ENCODE measurements around the gene MIEF2. TPM values are rescaled to one million over a fixed set of nuclear protein-coding genes. Genes with fewer than 3 reads are reported as not detected.
"Not testable (repeated sequence)": the region's sequence is repeated elsewhere in the genome, so short reads cannot be mapped to it uniquely, and the experiment has no call there.

The MIEF2 gene
- total RNA-seq, 2 experiments from 2014 or later: 9.2 to 10.9 TPM

- Mint-ChIP-seq H3K9me3 (no peaks in the 10 kb centered on the region), H3K27ac (no peak overlapping the region), H3K27me3 (no peaks in the 10 kb centered on the region), H3K4me1 (no peaks in the 10 kb centered on the region), H3K36me3 (ENCODE audit: low read depth) (peaks cover 60% of the 10 kb centered on the region), H3K4me3 (no peak overlapping the region)
- ChIA-PET CTCF (interaction anchor here (1.4 kb wide), 1 partner anchor 22 kb away, joined by 3 read pairs; no protein-coding TSS in a partner anchor), POLR2A (no interaction called here)
- DNase-seq: no peak
These were observed 31.5 kb downstream of the MIEF2 start for GRCh38 chr17:18291718-18292540.

DNA sequence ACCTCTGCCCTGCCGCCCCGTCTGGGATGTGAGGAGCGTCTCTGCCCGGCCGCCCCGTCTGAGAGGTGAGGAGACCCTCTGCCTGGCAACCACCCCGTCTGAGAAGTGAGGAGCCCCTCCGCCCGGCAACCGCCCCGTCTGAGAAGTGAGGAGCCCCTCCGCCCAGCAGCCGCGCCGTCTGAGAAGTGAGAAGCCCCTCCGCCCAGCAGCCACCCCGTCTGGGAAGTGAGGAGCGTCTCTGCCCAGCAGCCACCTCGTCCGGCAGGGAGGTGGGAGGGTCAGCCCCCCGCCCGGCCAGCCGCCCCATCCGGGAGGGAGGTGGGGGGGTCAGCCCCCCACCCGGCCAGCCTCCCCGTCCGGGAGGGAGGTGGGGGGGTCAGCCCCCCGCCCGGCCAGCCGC is 37.6 kb downstream of the MIEF2 start:
- POLR2A ChIA-PET, H3K27me3 Mint-ChIP-seq, H3K9me3 Mint-ChIP-seq, H3K4me1 Mint-ChIP-seq, H3K27ac Mint-ChIP-seq, CTCF ChIA-PET, DNase-seq, H3K4me3 Mint-ChIP-seq: not testable (repeated sequence)
- peaks cover 51% of the 10 kb centered on the region for H3K36me3 Mint-ChIP-seq (ENCODE audit: low read depth)

GRCh38 chr17:18300725-18301480 is 40.4 kb downstream of the MIEF2 start:
- DNase-seq: no peak
- POLR2A ChIA-PET: interaction anchor here (0.9 kb wide), 1 partner anchor 33 kb away, joined by 3 read pairs; no protein-coding TSS in a partner anchor
- H3K4me1 Mint-ChIP-seq: no peaks in the 10 kb centered on the region
- H3K27me3 Mint-ChIP-seq: no peaks in the 10 kb centered on the region
- CTCF ChIA-PET: no interaction called here
- no peaks in the 10 kb centered on the region for H3K9me3 Mint-ChIP-seq
- peaks cover 56% of the 10 kb centered on the region for H3K36me3 Mint-ChIP-seq (ENCODE audit: low read depth)
- H3K4me3 Mint-ChIP-seq: no peak overlapping the region
- no peak overlapping the region for H3K27ac Mint-ChIP-seq

- H3K4me3 Mint-ChIP-seq, H3K27ac Mint-ChIP-seq, H3K27me3 Mint-ChIP-seq, POLR2A ChIA-PET, H3K9me3 Mint-ChIP-seq, DNase-seq, CTCF ChIA-PET, H3K4me1 Mint-ChIP-seq: not testable (repeated sequence)
- peaks cover 59% of the 10 kb centered on the region for H3K36me3 Mint-ChIP-seq (ENCODE audit: low read depth)
These were observed 42.7 kb downstream of the MIEF2 start for GRCh38 chr17:18303206-18303605.

GRCh38 chr17:18309202-18309601 is 48.7 kb downstream of the MIEF2 start:
- ChIA-PET POLR2A (no interaction called here), CTCF (no interaction called here)
- no peaks in the 10 kb centered on the region for H3K9me3 Mint-ChIP-seq
- H3K4me1 Mint-ChIP-seq: peaks cover 32% of the 10 kb centered on the region
- DNase-seq: no peak
- H3K27ac Mint-ChIP-seq: no peak overlapping the region
- H3K27me3 Mint-ChIP-seq: no peaks in the 10 kb centered on the region
- peaks cover 51% of the 10 kb centered on the region for H3K36me3 Mint-ChIP-seq (ENCODE audit: low read depth)
- no peak overlapping the region for H3K4me3 Mint-ChIP-seq

DNA sequence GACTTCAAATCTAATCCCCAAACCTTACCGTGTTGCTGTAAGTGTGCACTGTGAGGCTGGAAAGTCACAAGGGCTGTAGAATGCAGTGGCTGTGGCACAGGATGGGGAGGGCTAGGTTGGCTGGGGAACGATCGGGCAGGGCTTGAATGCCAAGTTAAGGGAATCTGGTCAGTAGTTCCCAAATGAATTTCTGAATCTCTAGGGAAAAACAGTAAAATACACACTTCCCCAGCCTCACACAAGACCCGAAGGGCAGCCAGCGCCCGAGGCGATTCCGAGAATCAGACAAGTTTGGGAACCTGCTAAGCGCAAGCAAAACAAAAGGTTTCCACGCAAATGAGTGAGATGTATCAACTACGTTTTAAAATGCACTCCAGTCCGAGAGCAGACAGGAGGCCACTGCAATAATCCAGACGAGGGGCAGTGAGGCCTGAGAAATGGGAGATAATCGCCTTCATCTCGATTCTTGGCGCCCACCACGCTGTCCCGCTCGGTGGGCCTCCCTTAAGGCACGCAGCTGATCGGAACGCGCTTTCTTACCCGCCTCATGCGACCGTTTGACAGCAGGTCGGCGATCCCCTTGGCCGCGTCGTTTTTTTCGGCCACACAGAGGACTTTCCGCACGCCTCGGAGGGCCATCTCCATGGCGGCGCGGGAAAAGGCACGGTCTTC is 53.7 kb downstream of the MIEF2 start:
- H3K9me3 Mint-ChIP-seq: no peaks in the 10 kb centered on the region
- no peak for DNase-seq
- peak overlapping the region; percentile 98 for H3K27ac Mint-ChIP-seq
- H3K36me3 Mint-ChIP-seq (ENCODE audit: low read depth): peaks cover 58% of the 10 kb centered on the region
- ChIA-PET POLR2A (interaction anchor here (1.0 to 2.4 kb wide), 9 partner anchors 12 to 226 kb away, joined by 3 to 7 read pairs (median 4); partner anchors contain the start of gene DRG2), CTCF (no interaction called here)
- no peaks in the 10 kb centered on the region for H3K27me3 Mint-ChIP-seq
- peaks cover 66% of the 10 kb centered on the region for H3K4me1 Mint-ChIP-seq
- peak overlapping the region; percentile 92 for H3K4me3 Mint-ChIP-seq

GRCh38 chr17:18314731-18315561 is 54.5 kb downstream of the MIEF2 start, which contains the start of the genes SMCR8 and TOP3A:
SMCR8 (plus strand) TSS chr17:18315293; CDS start chr17:18315790, 497 bp downstream.
TOP3A (minus strand) TSS chr17:18314994; CDS start chr17:18314778, 216 bp downstream.
- Mint-ChIP-seq H3K4me1 (peaks cover 73% of the 10 kb centered on the region), H3K9me3 (no peaks in the 10 kb centered on the region), H3K36me3 (ENCODE audit: low read depth) (peaks cover 59% of the 10 kb centered on the region), H3K27me3 (no peaks in the 10 kb centered on the region), H3K4me3 (peak within 1 kb of the TSS; percentile 92), H3K27ac (peak within 1 kb of the TSS; percentile 98)
- DNase-seq: peak; percentile 98
- POLR2A ChIA-PET: interaction anchor here (0.6 to 2.4 kb wide), 10 partner anchors 11 to 226 kb away, joined by 3 to 7 read pairs (median 4); partner anchors contain the start of genes DRG2 and SHMT1
- CTCF ChIA-PET: no interaction called here

DNA sequence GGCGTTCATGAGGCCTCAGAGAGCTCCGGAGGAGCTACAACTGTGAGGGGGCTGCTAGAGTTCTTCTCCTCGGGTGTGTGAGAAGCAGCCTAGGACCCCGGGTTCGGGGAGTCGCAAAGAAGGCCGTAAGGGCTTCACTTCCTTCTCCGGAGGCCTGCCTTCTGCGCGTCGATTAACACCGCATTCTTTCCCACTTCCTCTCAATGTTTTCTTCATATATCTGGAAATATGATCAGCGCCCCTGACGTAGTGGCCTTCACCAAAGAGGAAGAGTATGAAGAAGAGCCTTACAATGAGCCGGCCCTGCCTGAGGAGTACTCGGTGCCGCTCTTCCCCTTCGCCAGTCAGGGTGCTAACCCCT is 55.1 kb downstream of the MIEF2 start:
- peak overlapping the region; percentile 98 for H3K27ac Mint-ChIP-seq
- ChIA-PET POLR2A (interaction anchor here (0.6 to 2.4 kb wide), 6 partner anchors 10 to 53 kb away, joined by 3 to 7 read pairs (median 4); partner anchors contain the start of gene SHMT1), CTCF (no interaction called here)
- H3K36me3 Mint-ChIP-seq (ENCODE audit: low read depth): peaks cover 55% of the 10 kb centered on the region
- H3K27me3 Mint-ChIP-seq: no peaks in the 10 kb centered on the region
- no peaks in the 10 kb centered on the region for H3K9me3 Mint-ChIP-seq
- peak; percentile 48 for DNase-seq
- H3K4me3 Mint-ChIP-seq: peak overlapping the region; percentile 92
- H3K4me1 Mint-ChIP-seq: peaks cover 74% of the 10 kb centered on the region

GRCh38 chr17:18315961-18316360 is 55.5 kb downstream of the MIEF2 start:
- Mint-ChIP-seq H3K36me3 (ENCODE audit: low read depth) (peaks cover 54% of the 10 kb centered on the region), H3K4me3 (peak overlapping the region; percentile 92), H3K27ac (peak overlapping the region; percentile 98), H3K27me3 (no peaks in the 10 kb centered on the region), H3K4me1 (peaks cover 75% of the 10 kb centered on the region), H3K9me3 (no peaks in the 10 kb centered on the region)
- ChIA-PET CTCF (interaction anchor here (0.5 kb wide), 1 partner anchor 1930 kb away, joined by 3 read pairs; no protein-coding TSS in a partner anchor), POLR2A (interaction anchor here (0.6 to 2.4 kb wide), 4 partner anchors 16 to 54 kb away, joined by 3 to 7 read pairs (median 6); partner anchors contain the start of gene SHMT1)
- no peak for DNase-seq

Other genes with a start within 250 kb of the MIEF2 start
- gene ATPAF2, start 221.5 kb upstream of the MIEF2 start, total RNA-seq: 10 to 100 TPM; 22.1 to 22.3 TPM
- 10 to 100 TPM in 1 of 2 experiments, 1 to 10 TPM in 1; 9.3 to 10.2 TPM for gene GID4, start 221.3 kb upstream of the MIEF2 start, total RNA-seq
- gene DRG2, start 172.7 kb upstream of the MIEF2 start, total RNA-seq: 10 to 100 TPM; 46.3 to 46.5 TPM
- under 1 TPM; 0.30 to 0.60 TPM for gene MYO15A, start 151.9 kb upstream of the MIEF2 start, total RNA-seq
- 100 to 1,000 TPM; 118 to 125 TPM for gene ALKBH5, start 76.8 kb upstream of the MIEF2 start, total RNA-seq
- gene LLGL1, start 35.0 kb upstream of the MIEF2 start, total RNA-seq: 10 to 100 TPM; 22.8 to 22.9 TPM
- 100 to 1,000 TPM; 336 TPM for gene FLII, start 1.9 kb upstream of the MIEF2 start, total RNA-seq
- 10 to 100 TPM; 51.4 to 54.9 TPM for gene TOP3A, start 54.3 kb downstream of the MIEF2 start, total RNA-seq
- 10 to 100 TPM; 27.0 to 27.9 TPM for gene SMCR8, start 54.6 kb downstream of the MIEF2 start, total RNA-seq
- 10 to 100 TPM; 38.1 to 41.1 TPM for gene SHMT1, start 102.9 kb downstream of the MIEF2 start, total RNA-seq
- gene EVPLL, start 117.1 kb downstream of the MIEF2 start, total RNA-seq: not detected
- gene LGALS9C, start 216.1 kb downstream of the MIEF2 start, total RNA-seq: 1 to 10 TPM; 3.0 to 3.6 TPM